ENCODE measurements around the gene EVC.
"Not testable (repeated sequence)": the region's sequence is repeated elsewhere in the genome, so short reads cannot be mapped to it uniquely, and the experiment has no call there.

The EVC gene

DNA sequence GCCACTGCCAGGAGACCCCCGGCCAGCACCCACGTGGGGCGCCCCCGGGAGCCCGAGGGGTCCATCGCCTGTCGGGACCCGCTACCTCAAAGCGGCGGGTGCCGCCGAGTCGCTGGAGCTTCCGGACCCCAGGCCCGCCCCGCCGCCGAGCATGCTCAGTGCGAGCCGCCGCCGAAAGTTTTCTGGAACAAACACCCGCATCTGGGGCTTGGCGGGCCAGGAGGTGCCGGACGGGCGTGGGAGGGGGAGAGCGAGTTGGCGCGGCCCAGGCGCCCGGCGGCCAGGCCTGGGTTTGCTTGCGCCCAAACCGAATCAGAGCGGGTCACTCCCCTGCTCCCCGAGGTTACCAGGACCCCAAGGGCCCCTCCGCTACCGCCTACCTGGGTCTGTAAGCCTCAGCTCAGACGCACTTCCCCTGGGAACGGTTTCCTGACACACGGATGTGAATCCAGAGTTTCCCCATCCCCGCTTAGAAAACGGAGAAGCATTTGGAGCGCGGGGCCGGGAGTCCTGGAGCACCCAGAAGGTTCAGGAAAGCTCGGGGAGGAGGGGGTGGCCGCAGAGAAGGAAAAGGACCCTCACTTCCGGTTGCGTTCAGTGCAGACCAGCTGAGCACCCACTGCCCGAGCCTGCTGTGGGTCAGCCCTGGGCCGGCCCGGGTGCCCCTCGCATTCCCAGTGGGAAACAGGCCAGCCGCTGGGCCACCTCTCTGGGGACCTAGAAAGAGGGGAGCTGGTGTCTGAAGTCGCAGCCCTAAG, 2.4 kb upstream of the EVC start, which contains the start of gene EVC2:
EVC2 (minus strand) TSS at position 111 of the 758 bp plus-strand sequence; CDS start at position 65, 46 bp downstream.
- DNase-seq (ENCODE audit: low read depth in 3 of 3) = no peak

DNA sequence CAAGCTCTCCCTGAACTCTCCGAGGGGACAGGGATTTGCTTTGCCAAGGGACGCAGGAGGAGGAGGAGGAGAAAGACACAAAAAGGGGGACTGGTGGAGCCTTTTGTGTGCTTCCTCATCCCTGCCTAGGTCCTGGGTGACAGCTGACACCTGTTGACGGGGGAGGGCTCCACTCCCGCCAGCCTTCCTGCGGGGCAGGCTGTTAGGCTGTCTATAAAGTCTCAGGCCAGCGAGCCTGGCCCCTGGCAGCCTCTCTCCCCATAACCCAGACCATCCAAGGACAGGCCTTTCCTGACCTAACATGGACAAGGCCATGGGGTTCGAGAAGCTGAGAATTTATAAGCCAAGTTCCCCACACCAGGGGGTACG, 1.8 kb upstream of the EVC start:
- no peak for DNase-seq (ENCODE audit: low read depth in 3 of 3)

DNA sequence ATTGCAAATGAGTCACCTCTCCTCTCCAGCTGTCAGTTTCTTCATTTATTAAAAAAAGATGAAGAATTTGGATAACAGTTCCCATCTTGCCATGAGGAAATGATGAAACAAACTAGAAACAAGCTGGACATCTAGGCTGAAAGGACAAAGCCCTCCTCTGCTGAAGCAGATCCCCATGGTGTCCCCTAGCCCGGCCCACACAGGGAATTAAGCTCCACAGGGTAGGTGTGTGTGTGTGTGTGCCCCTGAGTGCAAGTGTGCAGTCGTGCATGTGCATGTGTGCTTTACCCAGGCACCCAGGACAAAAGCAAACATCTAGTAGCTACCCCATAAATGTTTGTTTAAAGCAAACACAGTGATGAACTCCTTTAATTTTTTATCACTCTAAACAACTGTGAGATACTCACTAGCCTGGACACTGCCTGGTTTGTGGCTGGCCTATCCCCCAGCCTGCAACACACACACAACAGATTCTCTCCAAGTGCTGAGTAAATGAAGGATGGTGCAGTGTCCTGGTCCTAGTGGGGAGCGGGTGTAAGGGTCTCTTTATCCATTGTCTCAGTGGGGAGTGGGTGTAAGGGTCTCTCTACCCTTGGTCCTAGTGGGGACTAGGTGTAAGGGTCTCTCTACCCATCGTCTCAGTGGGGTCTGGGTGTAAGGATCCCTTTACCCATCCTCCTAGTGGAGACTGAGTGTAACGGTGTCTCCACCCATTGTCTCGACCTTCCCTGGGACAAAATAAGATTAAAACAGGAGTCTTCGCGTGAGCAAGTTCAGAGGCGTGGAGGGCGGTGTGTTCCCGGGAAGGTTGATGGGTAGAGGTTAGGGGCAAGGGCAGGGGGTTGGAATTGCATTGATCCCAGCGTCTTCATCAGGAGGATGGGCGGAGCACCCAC, 688 bp upstream of the EVC start:
- no peak for DNase-seq (ENCODE audit: low read depth in 3 of 3)

DNA sequence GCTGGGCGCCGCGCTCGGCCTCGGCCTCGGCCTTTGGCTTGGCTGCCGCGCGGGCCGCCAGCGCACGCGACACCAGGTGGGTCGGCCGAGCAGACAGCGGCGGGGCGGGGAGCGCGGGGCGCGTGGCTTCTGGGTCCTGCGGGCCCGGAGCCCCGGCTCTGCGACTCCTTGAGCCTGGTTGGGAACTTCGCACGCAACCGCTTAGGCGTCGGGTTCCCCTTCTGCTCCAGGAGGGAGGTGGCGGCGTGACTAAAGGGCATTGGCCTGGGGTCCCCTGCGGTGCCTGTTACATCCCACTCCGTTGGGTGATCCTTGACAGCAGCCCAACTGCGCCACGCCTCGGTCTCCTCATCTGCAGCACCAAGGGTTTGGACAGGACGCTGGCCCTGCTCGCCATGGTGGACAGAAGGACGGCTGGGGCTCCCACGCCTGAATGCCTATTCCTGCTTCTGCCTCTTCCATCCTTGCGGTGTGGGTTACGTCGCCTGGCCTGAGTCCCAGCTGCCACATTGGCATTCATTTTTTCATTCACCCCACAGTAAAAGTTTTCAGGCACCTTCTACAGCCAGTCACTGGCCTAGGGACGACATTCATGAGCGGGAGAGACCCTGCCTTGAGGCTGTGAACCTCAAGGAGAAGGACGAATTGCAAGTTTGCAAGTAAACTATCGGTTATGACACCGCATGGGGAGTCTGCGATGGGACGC, 631 bp downstream of the EVC start:
- DNase-seq (ENCODE audit: low read depth in 3 of 3) = no peak

DNA sequence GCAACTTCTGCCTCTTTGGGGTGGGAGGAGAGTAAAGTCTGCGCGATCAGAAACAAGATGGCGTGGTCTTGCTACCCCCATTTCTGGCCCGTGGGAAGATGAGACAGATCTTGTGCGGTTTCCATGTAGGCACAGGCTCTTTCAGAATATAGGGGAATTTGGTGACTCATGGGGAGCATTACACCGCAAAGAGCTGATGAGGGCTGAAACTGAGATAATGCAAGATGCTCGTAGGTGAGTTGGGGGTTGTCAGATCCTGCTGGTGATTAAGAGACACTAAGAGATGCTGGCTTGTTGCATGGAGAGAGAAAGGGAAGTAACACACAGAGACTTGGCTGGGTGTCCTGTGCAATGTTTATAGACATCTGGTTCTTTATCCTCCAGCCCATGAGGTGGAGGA, 1.5 kb downstream of the EVC start:
- peak in 1 of 3 donors; percentile 9 for DNase-seq (ENCODE audit: low read depth in 3 of 3)

DNA sequence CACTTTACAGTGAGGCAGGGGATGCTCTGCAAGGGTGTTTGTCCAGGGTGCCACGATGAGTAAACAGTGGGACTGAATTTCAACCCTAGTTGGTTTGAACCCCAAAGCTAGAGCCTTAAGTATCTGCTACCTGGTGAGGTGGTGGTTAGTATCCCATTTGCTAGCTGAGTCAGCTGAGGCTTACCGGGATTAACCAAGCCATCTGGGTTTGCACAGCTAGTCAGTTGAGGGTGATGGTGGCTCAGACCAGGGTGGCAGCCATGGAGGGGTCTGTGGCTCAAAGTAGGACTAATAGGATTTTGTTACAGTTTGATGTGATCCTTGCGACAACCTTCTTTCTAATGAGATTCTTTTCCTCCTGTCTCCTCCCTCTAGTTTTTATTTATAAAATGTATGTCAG, 1.9 kb downstream of the EVC start:
- DNase-seq (ENCODE audit: low read depth in 3 of 3) = no peak

DNA sequence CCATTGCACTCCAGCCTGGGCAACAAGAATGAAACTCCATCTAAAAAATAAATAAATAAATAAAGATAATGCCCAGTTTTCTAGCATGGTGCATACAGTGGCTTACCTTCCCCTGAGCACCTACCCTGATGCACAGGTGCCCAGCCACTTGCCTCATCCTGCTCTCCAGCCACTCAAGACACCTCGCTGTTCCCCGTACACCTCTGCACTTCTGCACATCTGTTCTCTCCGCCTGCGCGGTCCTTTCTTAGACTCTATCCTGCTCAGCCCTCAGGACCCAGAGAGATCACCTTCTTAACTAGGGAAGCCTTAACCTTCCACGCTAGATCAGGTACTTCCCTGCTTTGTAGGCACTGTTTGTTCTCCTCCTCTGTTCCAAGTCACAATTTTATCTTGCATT, 2.9 kb downstream of the EVC start:
- DNase-seq (ENCODE audit: low read depth in 3 of 3) = no peak

DNA sequence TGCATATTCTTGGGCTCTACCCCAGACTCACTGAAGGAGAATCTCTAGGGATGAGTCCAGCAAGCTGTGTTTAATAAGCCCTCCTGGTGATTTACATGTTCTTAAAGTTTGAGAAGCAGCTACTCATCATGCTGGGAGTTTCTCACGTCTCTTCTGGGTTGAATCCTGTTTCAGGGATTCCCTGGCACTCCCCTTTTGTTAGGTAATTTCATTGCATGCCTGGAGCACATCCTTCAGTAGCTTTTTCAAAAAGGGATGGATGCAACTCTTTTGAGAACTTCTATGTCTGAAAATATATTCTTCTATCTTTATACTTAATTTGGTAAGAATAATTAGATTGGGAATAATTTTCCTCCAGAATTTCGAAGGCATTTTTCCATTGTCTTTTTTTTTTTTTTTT, 4.4 kb downstream of the EVC start:
- no peak for DNase-seq (ENCODE audit: low read depth in 3 of 3)

DNA sequence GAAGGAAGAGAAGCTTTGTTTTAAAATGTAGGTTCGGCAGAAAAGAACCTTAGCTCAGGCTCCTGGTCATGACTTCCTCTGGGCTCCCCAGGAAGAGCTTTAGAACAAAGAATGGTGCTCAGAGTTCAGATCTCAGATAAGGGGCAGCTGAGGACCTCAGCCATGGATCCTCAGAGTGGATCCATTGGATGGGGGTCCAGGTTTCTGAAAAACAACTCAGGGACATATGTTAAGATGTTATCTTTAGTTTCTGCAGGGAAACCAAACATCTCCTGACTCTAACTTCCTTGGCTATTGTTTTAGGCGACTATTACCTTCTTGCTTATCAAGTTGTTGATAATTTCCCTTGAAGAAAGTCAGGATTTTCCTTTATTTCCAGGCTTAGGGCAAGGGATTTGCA, 5.4 kb downstream of the EVC start:
- no peak for DNase-seq (ENCODE audit: low read depth in 3 of 3)

DNA sequence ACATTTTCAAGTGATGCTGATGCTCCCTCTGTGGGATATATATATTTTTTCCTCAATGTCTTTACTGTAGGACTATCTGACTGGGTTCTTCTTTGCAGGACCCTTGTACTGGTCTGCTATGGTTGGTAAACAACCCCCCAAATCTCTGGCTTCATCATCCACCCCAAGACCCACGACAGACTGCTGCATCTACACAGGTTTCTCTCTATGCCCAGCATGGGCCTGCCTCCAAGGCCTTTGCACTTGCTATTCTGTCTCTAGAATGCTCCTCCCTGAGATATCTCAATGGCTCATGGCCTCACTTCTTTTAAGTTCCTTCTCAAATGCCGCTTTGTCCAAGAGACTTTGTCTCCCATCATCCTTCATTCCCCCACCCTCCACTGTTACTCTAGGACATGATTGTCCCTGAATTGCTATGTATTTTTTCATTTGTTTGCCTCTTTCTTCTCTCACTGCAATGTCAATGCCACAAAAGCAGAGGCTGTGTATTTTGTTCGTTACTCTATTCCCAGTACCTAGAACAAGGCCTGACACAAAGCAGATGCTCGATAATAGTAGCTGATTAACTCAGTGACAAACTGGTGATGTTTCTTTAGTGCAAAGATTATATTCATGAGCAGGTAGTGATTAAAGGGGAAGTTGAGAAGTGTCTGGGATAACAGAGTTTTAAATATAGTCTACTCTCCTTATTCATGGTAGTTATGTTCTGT, 6.6 kb downstream of the EVC start:
- no peak for DNase-seq (ENCODE audit: low read depth in 3 of 3)

DNA sequence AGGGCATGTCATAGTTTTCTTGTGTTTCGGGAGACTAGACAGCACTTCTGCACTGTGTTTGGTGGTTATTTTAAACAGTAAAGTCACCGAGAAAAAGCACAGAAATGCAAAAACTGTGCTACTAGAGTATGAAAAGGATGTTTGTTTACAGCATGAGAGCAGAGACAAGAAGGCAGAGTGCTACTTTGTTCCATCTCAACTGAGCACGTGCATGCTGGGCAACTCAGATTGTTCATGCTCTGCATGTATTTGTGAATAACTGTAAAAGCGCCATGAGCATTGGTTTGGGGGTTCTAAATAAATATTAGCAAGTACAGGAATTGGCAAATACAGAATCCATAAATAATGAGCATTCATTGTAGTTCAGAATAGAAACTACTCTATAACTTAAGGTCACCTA, 7.4 kb downstream of the EVC start:
- DNase-seq (ENCODE audit: low read depth in 3 of 3) = no peak

DNA sequence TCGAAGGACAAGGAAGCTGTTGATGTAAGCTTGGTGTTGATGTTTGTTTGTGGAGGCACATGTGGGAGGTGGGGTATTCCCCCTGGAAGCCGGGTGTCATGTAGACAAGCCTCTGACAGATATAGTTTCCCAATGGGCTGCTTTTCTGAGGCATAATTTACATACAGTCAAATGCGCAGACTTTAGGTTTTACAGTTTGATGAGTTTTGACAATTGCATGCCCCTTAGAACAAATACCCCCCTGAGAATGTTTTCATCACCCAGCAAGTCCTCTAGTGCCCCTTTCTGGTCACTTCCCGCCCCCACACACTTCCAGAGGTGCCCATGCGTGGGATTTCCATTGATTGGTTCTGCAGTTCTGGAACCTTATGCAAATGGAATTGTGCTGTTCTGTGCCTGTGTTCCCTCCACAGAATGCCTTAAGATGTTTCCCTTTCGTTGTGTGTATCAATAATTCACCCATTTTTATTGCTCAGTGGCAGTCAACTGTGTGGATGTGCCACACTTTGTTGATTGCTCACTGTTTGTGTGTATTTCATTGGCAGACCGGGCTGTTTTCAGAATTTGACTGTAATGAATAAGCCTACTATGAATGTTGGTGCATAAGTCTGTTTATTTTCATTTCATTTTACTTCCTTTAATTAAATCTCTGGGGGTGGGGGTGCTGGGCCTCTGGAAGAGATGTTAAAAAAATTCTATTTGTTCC, 8.5 kb downstream of the EVC start:
- DNase-seq (ENCODE audit: low read depth in 3 of 3) = no peak

DNA sequence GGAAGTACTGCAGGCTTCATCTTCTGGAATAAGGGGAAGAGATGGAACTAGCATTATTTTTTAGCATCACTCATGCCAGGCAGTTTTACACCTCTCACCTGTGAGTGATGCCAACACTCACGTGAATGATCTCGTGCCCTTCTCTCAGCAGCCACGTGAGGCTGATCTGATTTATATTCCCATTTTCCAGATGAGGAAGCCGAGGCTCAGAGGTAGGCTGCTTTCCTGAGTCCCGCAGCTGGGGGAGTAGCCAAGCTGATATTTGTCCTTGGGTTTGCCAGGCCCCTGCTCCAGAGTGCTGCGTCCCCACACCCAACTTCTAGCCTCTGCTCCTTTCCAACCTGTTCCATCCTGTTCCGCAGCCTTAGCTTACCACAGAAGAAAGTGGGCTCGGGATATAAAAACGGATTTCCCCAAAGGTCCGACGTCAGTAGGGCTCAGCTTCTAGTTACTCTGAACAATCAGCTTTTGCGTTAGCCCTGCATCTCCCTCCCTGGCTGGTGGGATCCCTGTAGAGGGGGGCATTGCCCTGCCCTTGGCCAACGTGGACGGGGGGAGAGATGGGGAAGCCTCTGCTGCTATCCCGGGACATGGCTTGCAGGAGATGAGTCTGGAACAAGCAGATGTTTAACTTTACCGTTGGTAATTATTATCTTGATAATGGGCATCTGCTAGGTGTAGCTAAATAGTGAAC, 9.3 kb downstream of the EVC start:
- DNase-seq (ENCODE audit: low read depth in 3 of 3) = no peak

DNA sequence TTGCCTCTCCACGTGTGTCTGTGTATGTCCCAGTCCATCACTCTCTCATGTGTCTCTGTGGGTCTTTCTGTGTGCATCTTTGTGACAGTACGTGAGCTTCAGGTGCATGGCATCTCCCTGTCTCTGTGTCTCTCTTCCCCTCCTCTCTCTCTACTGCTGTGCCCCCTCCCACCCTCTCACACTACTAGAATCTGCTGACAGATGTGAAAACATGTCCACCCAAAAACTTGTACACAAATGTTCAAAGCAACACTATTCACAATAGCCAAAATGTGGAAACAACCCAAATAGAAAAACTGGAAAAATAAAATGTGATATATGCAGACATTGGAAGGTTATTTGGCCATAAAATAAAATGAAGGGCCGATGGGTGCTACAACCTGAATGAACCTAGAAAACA, 10.0 kb downstream of the EVC start:
- no peak for DNase-seq (ENCODE audit: low read depth in 3 of 3)

DNA sequence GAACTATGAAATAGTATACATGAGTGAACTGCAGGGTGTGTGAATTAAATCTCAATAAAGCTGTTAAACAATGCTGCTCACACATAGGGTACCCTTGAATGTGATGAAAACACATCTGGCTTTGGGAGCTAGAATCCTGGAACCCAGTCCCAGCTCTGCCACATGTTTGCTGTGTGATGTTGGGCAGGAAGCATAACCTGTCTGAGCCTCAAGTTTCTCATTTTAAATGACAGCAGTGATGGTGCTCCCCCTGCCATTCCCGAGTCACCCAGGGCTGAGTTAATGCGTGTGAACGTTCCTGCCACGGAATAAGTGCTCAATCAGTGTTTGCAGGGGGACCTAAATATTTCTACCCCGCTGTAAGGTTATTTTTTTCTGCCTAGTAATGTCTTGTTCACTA, 10.9 kb downstream of the EVC start:
- DNase-seq (ENCODE audit: low read depth in 3 of 3) = no peak

DNA sequence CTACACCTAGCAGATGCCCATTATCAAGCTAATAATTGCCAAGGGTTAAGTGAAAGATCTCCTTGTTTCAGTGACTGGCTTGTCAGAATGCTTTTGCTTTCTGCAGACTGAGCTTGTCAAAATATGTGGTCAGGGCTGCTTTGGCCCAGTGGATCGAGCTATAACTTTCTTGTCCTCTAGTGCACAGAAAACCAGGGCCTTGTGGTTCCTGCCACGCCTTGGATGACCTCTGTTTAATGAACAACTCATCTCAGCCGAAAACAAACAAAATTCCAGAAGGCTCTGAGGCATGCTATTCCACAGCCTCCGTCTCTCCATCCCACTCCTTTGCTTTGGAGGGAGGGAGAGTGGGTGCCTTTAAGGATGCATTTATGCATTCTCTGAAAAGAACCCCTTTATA, 11.3 kb downstream of the EVC start:
- DNase-seq (ENCODE audit: low read depth in 3 of 3) = no peak

DNA sequence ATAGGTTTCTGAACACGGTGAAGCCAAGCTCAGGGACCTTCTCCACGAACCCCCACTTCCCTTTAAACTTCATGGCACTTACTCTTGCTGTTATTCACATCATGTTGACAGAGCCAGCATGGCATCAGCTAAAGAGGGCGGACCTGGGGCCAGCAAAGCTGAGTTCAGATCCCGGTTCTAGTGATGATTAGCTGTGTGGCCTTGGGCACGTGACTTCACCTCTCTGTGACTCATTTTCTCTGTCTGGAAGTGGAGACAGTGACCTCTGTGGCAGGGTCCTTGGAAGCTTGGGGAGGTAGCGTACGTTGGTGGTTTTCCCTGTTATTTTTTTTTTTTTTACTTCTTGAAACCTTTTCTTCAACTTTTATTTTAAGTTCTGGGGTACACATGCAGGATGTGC, 13.4 kb downstream of the EVC start:
- DNase-seq (ENCODE audit: low read depth in 3 of 3) = no peak

DNA sequence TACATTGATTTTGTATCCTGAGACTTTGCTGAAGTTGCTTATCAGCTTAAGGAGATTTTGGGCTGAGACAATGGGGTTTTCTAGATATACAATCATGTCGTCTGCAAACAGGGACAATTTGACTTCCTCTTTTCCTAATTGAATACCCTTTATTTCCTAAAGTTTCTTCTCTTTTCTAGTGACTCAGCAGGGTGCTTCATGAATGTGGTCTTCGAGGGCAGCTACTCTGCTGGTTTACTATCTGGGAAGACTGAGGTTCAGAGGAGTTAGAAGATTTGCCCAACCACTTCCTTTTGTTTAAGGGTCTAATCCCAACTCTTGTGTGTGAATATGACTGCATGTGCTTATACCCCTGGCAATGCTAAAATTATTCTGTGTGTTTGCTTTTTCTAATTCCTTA, 17.4 kb downstream of the EVC start:
- not testable (repeated sequence) for DNase-seq (ENCODE audit: low read depth in 3 of 3)

DNA sequence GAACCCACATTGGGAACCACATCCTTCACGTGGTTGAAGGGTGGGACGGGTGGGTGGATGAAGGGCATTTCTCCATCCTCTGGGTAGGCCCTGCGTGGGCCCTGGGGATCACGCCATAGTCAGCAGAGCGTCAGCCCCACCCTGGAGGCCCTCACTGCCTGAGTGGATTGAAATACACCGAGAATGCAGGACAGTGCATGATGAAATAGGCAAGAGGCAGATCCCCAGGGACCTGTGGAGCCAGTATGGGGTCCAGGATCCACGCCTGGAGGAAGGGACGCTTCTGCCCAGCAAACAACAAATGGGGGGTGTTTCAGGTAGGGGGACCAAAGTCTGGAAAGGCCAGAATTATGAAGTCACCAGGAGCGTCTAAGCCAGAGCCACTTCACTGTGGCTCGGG, 19.4 kb downstream of the EVC start:
- DNase-seq (ENCODE audit: low read depth in 3 of 3) = no peak
